ENCODE measurements around the gene C9orf85.

DNA sequence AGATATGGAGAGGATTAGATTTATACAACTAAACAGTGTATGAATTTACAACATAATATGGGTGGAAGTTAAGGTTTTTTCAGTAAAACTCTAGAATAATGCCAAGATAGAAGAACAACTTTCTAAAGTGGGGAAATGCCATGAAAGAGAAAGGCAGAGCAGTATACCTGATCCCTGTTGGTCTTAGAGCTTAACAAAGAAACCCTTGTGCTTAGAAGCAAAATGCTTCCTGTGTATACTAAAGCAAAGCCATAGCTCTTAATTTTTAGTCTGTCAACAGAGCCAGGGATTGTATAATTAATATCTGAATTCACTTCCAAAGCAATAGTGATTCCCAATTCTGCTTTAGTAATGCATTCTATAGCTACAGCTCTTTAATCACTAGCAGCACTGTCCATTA, 14.4 kb downstream of the C9orf85 start:
- TF ChIP-seq POLR2A (IDR thresholded peaks at IDR 0.05) (no peak), POLR2AphosphoS5 (IDR thresholded peaks at IDR 0.05) (no peak), EP300 (IDR thresholded peaks at IDR 0.05) (no peak)
- TF ChIP-seq, protein P1, sequence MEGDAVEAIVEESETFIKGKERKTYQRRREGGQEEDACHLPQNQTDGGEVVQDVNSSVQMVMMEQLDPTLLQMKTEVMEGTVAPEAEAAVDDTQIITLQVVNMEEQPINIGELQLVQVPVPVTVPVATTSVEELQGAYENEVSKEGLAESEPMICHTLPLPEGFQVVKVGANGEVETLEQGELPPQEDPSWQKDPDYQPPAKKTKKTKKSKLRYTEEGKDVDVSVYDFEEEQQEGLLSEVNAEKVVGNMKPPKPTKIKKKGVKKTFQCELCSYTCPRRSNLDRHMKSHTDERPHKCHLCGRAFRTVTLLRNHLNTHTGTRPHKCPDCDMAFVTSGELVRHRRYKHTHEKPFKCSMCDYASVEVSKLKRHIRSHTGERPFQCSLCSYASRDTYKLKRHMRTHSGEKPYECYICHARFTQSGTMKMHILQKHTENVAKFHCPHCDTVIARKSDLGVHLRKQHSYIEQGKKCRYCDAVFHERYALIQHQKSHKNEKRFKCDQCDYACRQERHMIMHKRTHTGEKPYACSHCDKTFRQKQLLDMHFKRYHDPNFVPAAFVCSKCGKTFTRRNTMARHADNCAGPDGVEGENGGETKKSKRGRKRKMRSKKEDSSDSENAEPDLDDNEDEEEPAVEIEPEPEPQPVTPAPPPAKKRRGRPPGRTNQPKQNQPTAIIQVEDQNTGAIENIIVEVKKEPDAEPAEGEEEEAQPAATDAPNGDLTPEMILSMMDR (IDR thresholded peaks at IDR 0.05) = no peak
